Smooth muscle cell (in vitro differentiated cells): ENCODE measurements around the gene GFPT2. TPM values are rescaled to one million over a fixed set of nuclear protein-coding genes. Genes with fewer than 3 reads are reported as not detected.

Experiments used
- DNase-seq: peaks from one replicate; lab custom pipeline; 2025; ENCODE audit not compliant: unreplicated experiment; lab: John Stamatoyannopoulos, UW
- H2AFZ ChIP-seq: fragments of 200-600 bp; sonication (generic); 2 replicates; pipeline ENCODE4 v1.6.0; 2016; ENCODE audit warnings: antibody characterized with exemption, low read depth, mild to moderate bottlenecking
- H3F3A ChIP-seq: fragments of 200-600 bp; sonication (generic); 2 replicates; pipeline ENCODE4 v1.6.0; 2017; ENCODE audit warnings: antibody characterized with exemption, low read depth
- H3K27ac ChIP-seq: fragments of 200-600 bp; sonication (generic); 2 replicates; pipeline ENCODE4 v1.5.1; 2016; ENCODE audit warnings: low read depth, mild to moderate bottlenecking
- H3K27me3 ChIP-seq: fragments of 200-600 bp; sonication (generic); 2 replicates; pipeline ENCODE4 v1.6.1; 2016; ENCODE audit warnings: low read depth, mild to moderate bottlenecking
- H3K36me3 ChIP-seq: fragments of 200-600 bp; sonication (generic); 2 replicates; pipeline ENCODE4 v1.5.1; 2016; ENCODE audit warnings: low read depth
- H3K4me1 ChIP-seq: fragments of 200-600 bp; sonication (generic); 2 replicates; pipeline ENCODE4 v1.5.1; 2016; ENCODE audit warnings: low read depth
- H3K4me2 ChIP-seq: fragments of 200-600 bp; sonication (generic); 2 replicates; pipeline ENCODE4 v1.6.0; 2016; ENCODE audit warnings: mild to moderate bottlenecking
- H3K4me3 ChIP-seq: fragments of 200-600 bp; sonication (generic); 2 replicates; pipeline ENCODE4 v1.5.1; 2016; ENCODE audit warnings: mild to moderate bottlenecking
- H3K79me2 ChIP-seq: fragments of 200-600 bp; sonication (generic); 2 replicates; pipeline ENCODE4 v1.6.0; 2016; ENCODE audit warnings: low read depth, mild to moderate bottlenecking
- H3K9ac ChIP-seq: fragments of 200-600 bp; sonication (generic); 2 replicates; pipeline ENCODE4 v1.6.0; 2016; ENCODE audit warnings: low read depth
- H3K9me3 ChIP-seq: fragments of 200-600 bp; sonication (generic); replicated peaks from 2 replicates; pipeline ENCODE4 v1.5.1; 2016; ENCODE audit warnings: low read depth
- H4K20me1 ChIP-seq: fragments of 200-600 bp; sonication (generic); 2 replicates; pipeline ENCODE4 v1.6.0; 2016; ENCODE audit warnings: low read depth
- CTCF ChIP-seq: fragments of 200-600 bp; sonication (generic); IDR thresholded peaks from 2 replicates; pipeline ENCODE4 v1.5.1; 2017; ENCODE audit warnings: borderline replicate concordance, mild to moderate bottlenecking, antibody characterized with exemption; ENCODE audit not compliant: insufficient read depth, poor library complexity, severe bottlenecking
- WGBS: methylation state at CpG from one replicate; pipeline ENCODE4 v1.1.7; 2016; ENCODE audit warnings: low lambda C conversion rate; 5-methylcytosine and 5-hydroxymethylcytosine counted together
- polyA plus RNA-seq: library from polyadenylated mRNA; unstranded; fragments of >200 nt; fragmentation: Nextera tagmentation; extraction: Ambion mirVana; gene quantifications from 2 replicates; pipeline ENCODE4 v1.2.1, GENCODE V29; 2016
- total RNA-seq: library from RNA; depleted of rRNA; stranded (reverse); fragments of >200 nt; gene quantifications from 2 replicates; pipeline ENCODE4 v1.2.3, GENCODE V29; 2014

Gene GFPT2
- total and polyA plus RNA-seq, 2 experiments from 2014 or later: 137 to 243 TPM

- Histone ChIP-seq H3K9ac (no peak overlapping the region), H3K4me1 (no peaks in the 10 kb centered on the region), H3K4me3 (no peak overlapping the region), H3K79me2 (no peaks in the 10 kb centered on the region), H3K27ac (no peak overlapping the region), H3K27me3 (no peaks in the 10 kb centered on the region), H2AFZ (no peak overlapping the region), H3K4me2 (no peak overlapping the region), H3K9me3 (no peaks in the 10 kb centered on the region), H3F3A (no peaks in the 10 kb centered on the region), H3K36me3 (no peaks in the 10 kb centered on the region), H4K20me1 (no peaks in the 10 kb centered on the region)
- no peak for DNase-seq
- no peak for TF ChIP-seq CTCF
- 90% methylated on average over 4 of the region's 4 CpGs for WGBS
These were observed 14.9 kb upstream of the GFPT2 start for GRCh38 chr5:180367991-180368390.

- H2AFZ ChIP-seq: no peak overlapping the region
- no peak for TF ChIP-seq CTCF
- no peaks in the 10 kb centered on the region for H3K9me3 ChIP-seq
- H3K27ac ChIP-seq: no peak overlapping the region
- no peaks in the 10 kb centered on the region for H3K27me3 ChIP-seq
- no peaks in the 10 kb centered on the region for H3K79me2 ChIP-seq
- H3F3A ChIP-seq: no peaks in the 10 kb centered on the region
- no peaks in the 10 kb centered on the region for H3K36me3 ChIP-seq
- no peak for DNase-seq
- H3K4me3 ChIP-seq: no peak overlapping the region
- H3K9ac ChIP-seq: no peak overlapping the region
- no peaks in the 10 kb centered on the region for H3K4me1 ChIP-seq
- H3K4me2 ChIP-seq: no peak overlapping the region
- no peaks in the 10 kb centered on the region for H4K20me1 ChIP-seq
- 95% methylated on average over 8 of the region's 8 CpGs for WGBS
These were observed 14.2 kb upstream of the GFPT2 start for GRCh38 chr5:180367300-180367699.

GRCh38 chr5:180366326-180366725 lies 13.2 kb upstream of the GFPT2 start:
- WGBS: 61% methylated on average over 12 of the region's 12 CpGs

More at GRCh38 chr5:180366326-180366725, 13.2 kb upstream of the GFPT2 start:
- Histone ChIP-seq H3K27me3 (no peaks in the 10 kb centered on the region), H3K36me3 (no peaks in the 10 kb centered on the region), H3K9ac (no peak overlapping the region), H3K4me3 (no peak overlapping the region), H3K9me3 (no peaks in the 10 kb centered on the region), H2AFZ (peak overlapping the region; percentile 56), H4K20me1 (no peaks in the 10 kb centered on the region), H3K4me2 (no peak overlapping the region), H3K27ac (no peak overlapping the region), H3K4me1 (no peaks in the 10 kb centered on the region), H3K79me2 (no peaks in the 10 kb centered on the region), H3F3A (no peaks in the 10 kb centered on the region)
- no peak for TF ChIP-seq CTCF
- no peak for DNase-seq
